Endothelial cell of umbilical vein (primary cell): ENCODE measurements around the gene UHMK1. TPM values are rescaled to one million over a fixed set of nuclear protein-coding genes. Genes with fewer than 3 reads are reported as not detected.

Experiments used
- BruUV-seq: library from RNA; stranded (reverse); fragments of 400-500 nt; replicated peaks from 2 replicates; lab custom pipeline; 2021; lab: Mats Ljungman, UMichigan
- CTCF ChIA-PET: fragments of 300-600, 350-600 bp; sonication (Branson Sonifier 250); formaldehyde crosslinking; loops from one replicate; lab custom pipeline; 2021; ENCODE audit warnings: antibody characterized with exemption, inconsistent platforms; lab: Charles Lee
- POLR2A ChIA-PET: fragments of 300-600, 350-600 bp; sonication (Branson Sonifier 250); formaldehyde crosslinking; loops from one replicate; lab custom pipeline; 2021; ENCODE audit warnings: antibody characterized with exemption, inconsistent platforms; lab: Charles Lee
- DNase-seq: peaks from one replicate; pipeline ENCODE4 v3.0.0-alpha.2; 2011; ENCODE audit warnings: low read depth, low spot score
- FAIRE-seq: peaks from 2 replicates; lab custom pipeline; 2011; peaks lifted over from hg19 to GRCh38; lab: Jason Lieb, UNC
- H2AFZ ChIP-seq: 2 replicates; pipeline ENCODE4 v1.6.0; 2012; ENCODE audit warnings: low read depth, low read length, control low read depth, inconsistent platforms
- H3K27ac ChIP-seq: 2 replicates; pipeline ENCODE4 v1.5.1; 2011; ENCODE audit warnings: low read depth, mild to moderate bottlenecking, control low read depth, low read length, moderate library complexity; ENCODE audit not compliant: insufficient read depth
- H3K27me3 ChIP-seq, 2 experiments: 2 replicates each; pipeline versions ENCODE4 v1.6.0 to v1.6.1; 2011; ENCODE audit warnings: low read length in 2 of 2, mixed read lengths in 1 of 2; ENCODE audit not compliant: control insufficient read depth in 2 of 2, insufficient read depth in 2 of 2
- H3K36me3 ChIP-seq, 2 experiments: 2 replicates in 1 of 2; 3 replicates in 1 of 2; pipeline ENCODE4 v1.5.1; 2011; ENCODE audit warnings: low read length in 2 of 2, mild to moderate bottlenecking in 1 of 2, moderate library complexity in 1 of 2; ENCODE audit not compliant: control insufficient read depth in 2 of 2, insufficient read depth in 2 of 2; ENCODE audit errors: extremely low read depth in 1 of 2
- H3K4me1 ChIP-seq: 3 replicates; pipeline ENCODE4 v1.5.1; 2011; ENCODE audit warnings: mild to moderate bottlenecking, low read length; ENCODE audit not compliant: control insufficient read depth, insufficient read depth; ENCODE audit errors: extremely low read depth
- H3K4me2 ChIP-seq: 2 replicates; pipeline ENCODE4 v1.6.1; 2011; ENCODE audit warnings: low read length, control low read depth, mixed read lengths; ENCODE audit not compliant: insufficient read depth
- H3K4me3 ChIP-seq, 3 experiments: fragments of 200-600 bp in 1 of 3; sonication (generic), shearing (Covaris generic) in 1 of 3; replicated peaks in 1 of 3; 2 replicates each; pipeline ENCODE4 v1.5.1; 2011 to 2016; ENCODE audit warnings: control low read depth in 3 of 3, low read length in 3 of 3, mild to moderate bottlenecking in 2 of 3, inconsistent platforms in 1 of 3, low read depth in 1 of 3, moderate library complexity in 1 of 3; ENCODE audit not compliant: insufficient read depth in 1 of 3
- H3K79me2 ChIP-seq: 2 replicates; pipeline ENCODE4 v1.6.0; 2012; ENCODE audit warnings: low read length, inconsistent platforms; ENCODE audit not compliant: control insufficient read depth, insufficient read depth
- H3K9ac ChIP-seq: replicated peaks from 2 replicates; pipeline ENCODE3; 2011; ENCODE audit warnings: low read length, control low read depth; ENCODE audit not compliant: insufficient read depth; ENCODE audit errors: extremely low read depth
- H3K9me1 ChIP-seq: replicated peaks from 3 replicates; pipeline ENCODE4 v1.6.0; 2011; ENCODE audit warnings: mild to moderate bottlenecking, low read length; ENCODE audit not compliant: control insufficient read depth, insufficient read depth; ENCODE audit errors: extremely low read depth
- H3K9me3 ChIP-seq: replicated peaks from 2 replicates; pipeline ENCODE4 v1.5.1; 2012; ENCODE audit warnings: low read length, inconsistent platforms; ENCODE audit not compliant: control insufficient read depth, insufficient read depth
- H4K20me1 ChIP-seq: replicated peaks from 2 replicates; pipeline ENCODE3; 2011; ENCODE audit warnings: mild to moderate bottlenecking, low read length; ENCODE audit not compliant: control insufficient read depth, insufficient read depth; ENCODE audit errors: extremely low read depth
- EZH2 ChIP-seq: IDR thresholded peaks from 2 replicates; pipeline ENCODE4 v1.6.1; 2012; ENCODE audit warnings: borderline replicate concordance, low read depth, mild to moderate bottlenecking, moderate library complexity, low read length, inconsistent platforms; ENCODE audit not compliant: severe bottlenecking
- GATA2 ChIP-seq: IDR thresholded peaks from 2 replicates; pipeline ENCODE4 v1.7.0; 2011; ENCODE audit warnings: low read depth, mild to moderate bottlenecking, moderate library complexity, mixed read lengths, low read length; ENCODE audit not compliant: insufficient read length, insufficient read depth
- POLR2A ChIP-seq: IDR thresholded peaks from 2 replicates; pipeline ENCODE4 v1.6.1; 2012; ENCODE audit warnings: low read depth, mild to moderate bottlenecking, control low read depth, low read length
- POLR2AphosphoS5 ChIP-seq: IDR thresholded peaks from 2 replicates; pipeline ENCODE4 v1.6.1; 2012; ENCODE audit warnings: low read depth, mild to moderate bottlenecking, control low read depth, low read length, moderate library complexity; ENCODE audit not compliant: insufficient read depth
- dilution Hi-C: fragments of 300-500 bp; cut with MboI; formaldehyde crosslinking; loops from one replicate; pipeline ENCODE4 v1.15.0; 2019; ENCODE audit warnings: low sequenced_read_pairs; ENCODE audit not compliant: extremely low pct_ligation_motif_present
- intact Hi-C: fragments of 100-400 bp; cut with micrococcal nuclease; formaldehyde crosslinking; loops from one replicate; pipeline ENCODE4 v1.10.0; 2022
- polyA plus RNA-seq, 4 experiments: library from polyadenylated mRNA; depleted of rRNA in 3 of 4; stranded (reverse) in 3 of 4; unstranded in 1 of 4; fragments of >200 nt; gene quantifications; 2 replicates each; pipeline versions ENCODE4 v1.2.1 to v1.2.3, GENCODE V29; 2011 to 2012; ENCODE audit warnings: missing spikeins in 1 of 4
- small RNA-seq: library from RNA; depleted of rRNA; stranded (forward); fragments of <200 nt; gene quantifications from one replicate; pipeline ENCODE3, GENCODE V24; 2012; ENCODE audit warnings: low replicate concordance, low read depth; ENCODE audit not compliant: insufficient read depth, insufficient read length
- total RNA-seq: library from RNA; stranded (reverse); gene quantifications from 2 replicates; pipeline ENCODE4 v1.2.3, GENCODE V29; 2021
- TF ChIP-seq, protein P1 (sequence below): IDR thresholded peaks from 2 replicates; pipeline ENCODE4 v1.6.1; 2011; ENCODE audit not compliant: insufficient read depth, insufficient read length

The UHMK1 gene
- total and polyA plus RNA-seq, 2 donors (not counting 3 experiments of a cell fraction or from before 2014, with no cell fraction given): 9.2 to 35.0 TPM

DNA sequence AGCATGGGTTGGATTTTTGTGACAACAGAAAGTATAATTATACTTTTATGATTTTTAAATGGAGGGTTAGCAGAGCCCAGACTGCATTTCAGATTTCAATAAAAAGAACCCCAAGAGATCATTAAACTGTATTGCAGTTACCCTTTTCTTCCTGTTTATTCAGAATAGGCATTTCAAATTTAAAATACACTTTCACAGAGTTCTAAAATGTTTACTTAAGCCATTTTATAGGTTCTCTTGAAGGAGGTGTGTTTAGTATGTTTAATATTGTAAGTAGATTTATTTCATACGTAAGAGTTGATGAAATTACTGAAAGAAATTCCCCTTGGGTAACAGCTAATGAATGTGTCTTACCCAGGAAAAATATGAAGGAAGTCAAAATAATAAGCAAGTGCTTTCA lies 81.3 kb downstream of the UHMK1 start:
- Histone ChIP-seq H3K9me3 (no peaks in the 10 kb centered on the region), H3K9me1 (no peaks in the 10 kb centered on the region), H3K36me3 (peaks cover 6 to 30% of the 10 kb centered on the region in 2 experiments), H3K9ac (no peak overlapping the region), H3K79me2 (peaks cover 67% of the 10 kb centered on the region), H3K4me1 (no peaks in the 10 kb centered on the region), H3K4me3 (no peak overlapping the region), H3K4me2 (no peak overlapping the region), H3K27me3 (no peaks in the 10 kb centered on the region), H3K27ac (no peak overlapping the region), H2AFZ (no peak overlapping the region), H4K20me1 (no peaks in the 10 kb centered on the region)
- no TSS peak for BruUV-seq
- no peak for TF ChIP-seq GATA2
- TF ChIP-seq POLR2AphosphoS5: no peak
- TF ChIP-seq POLR2A: no peak
- TF ChIP-seq, protein P1, sequence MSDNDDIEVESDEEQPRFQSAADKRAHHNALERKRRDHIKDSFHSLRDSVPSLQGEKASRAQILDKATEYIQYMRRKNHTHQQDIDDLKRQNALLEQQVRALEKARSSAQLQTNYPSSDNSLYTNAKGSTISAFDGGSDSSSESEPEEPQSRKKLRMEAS: no peak
- no peak for TF ChIP-seq EZH2
- DNase-seq (no peak), FAIRE-seq (no peak)
- intact Hi-C loops: no loop called here
- dilution Hi-C loops: no loop called here
- CTCF ChIA-PET: interaction anchor here (1.2 kb wide), 1 partner anchor 221 kb away, joined by 4 read pairs; no protein-coding TSS in a partner anchor
- POLR2A ChIA-PET: no interaction called here

Small RNA genes lying within 50 kb of the gene (small RNA-seq; reads per million reads assigned to genes)
- gene UQCRBP2: not detected

Other genes starting within 250 kb of the UHMK1 start
- not detected in 2 replicates for gene SPATA46, start 121.0 kb upstream of the UHMK1 start, total RNA-seq
- gene SPATA46, start 121.0 kb upstream of the UHMK1 start, polyA plus RNA-seq: not detected in 2 replicates
- 3.8 and 4.2 TPM in 2 replicates for gene C1orf226, start 116.1 kb upstream of the UHMK1 start, total RNA-seq
- gene C1orf226, start 116.1 kb upstream of the UHMK1 start, polyA plus RNA-seq: 1.8 and 2.5 TPM in 2 replicates
- gene SH2D1B, start 85.7 kb upstream of the UHMK1 start, total RNA-seq: not detected in 2 replicates
- gene SH2D1B, start 85.7 kb upstream of the UHMK1 start, polyA plus RNA-seq: not detected in 2 replicates
- gene UAP1, start 63.9 kb downstream of the UHMK1 start, total RNA-seq: 89.8 and 91.5 TPM in 2 replicates
- 24.8 and 30.6 TPM in 2 replicates for gene UAP1, start 63.9 kb downstream of the UHMK1 start, polyA plus RNA-seq
- gene DDR2, start 134.6 kb downstream of the UHMK1 start, total RNA-seq: 22.7 and 30.8 TPM in 2 replicates
- 20.0 and 27.8 TPM in 2 replicates for gene DDR2, start 134.6 kb downstream of the UHMK1 start, polyA plus RNA-seq